CD4-positive, alpha-beta T cell treated with Interleukin-17A for 1 hour (primary cell): ENCODE measurements around the gene FBXO5.

Experiments
- DNase-seq: peaks from one replicate; pipeline ENCODE4 v3.0.0-alpha.2; 2020

Gene FBXO5

DNA sequence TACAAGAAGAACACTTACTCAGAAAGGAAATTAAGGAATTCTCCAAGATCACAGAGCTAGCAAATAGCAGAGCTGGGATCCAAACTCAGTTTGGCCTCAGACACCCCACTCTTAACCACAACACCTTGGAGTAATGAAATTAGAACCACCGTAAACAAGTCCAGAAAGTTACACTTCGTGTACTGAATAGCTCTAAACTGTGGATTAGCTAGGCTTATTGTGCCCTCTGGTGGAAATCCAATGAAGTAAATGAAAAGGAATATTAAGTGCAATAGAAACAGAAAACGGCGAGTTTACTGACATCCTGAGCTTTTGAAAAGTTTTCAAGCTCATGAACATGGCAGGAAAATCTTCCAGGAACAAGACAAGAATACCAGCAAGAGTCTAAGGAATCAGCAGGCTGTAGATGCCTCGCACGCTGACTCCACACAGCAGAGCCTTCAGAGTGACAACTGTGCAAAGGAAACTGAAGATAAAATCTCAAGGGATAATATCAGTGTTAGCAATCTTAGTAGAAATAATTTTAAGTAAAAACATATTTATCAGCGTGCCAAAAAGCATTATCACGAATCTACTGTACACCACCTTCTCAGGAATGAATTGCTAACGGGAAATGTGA, 34.6 kb downstream of the FBXO5 start:
- peak; percentile 51 for DNase-seq

DNA sequence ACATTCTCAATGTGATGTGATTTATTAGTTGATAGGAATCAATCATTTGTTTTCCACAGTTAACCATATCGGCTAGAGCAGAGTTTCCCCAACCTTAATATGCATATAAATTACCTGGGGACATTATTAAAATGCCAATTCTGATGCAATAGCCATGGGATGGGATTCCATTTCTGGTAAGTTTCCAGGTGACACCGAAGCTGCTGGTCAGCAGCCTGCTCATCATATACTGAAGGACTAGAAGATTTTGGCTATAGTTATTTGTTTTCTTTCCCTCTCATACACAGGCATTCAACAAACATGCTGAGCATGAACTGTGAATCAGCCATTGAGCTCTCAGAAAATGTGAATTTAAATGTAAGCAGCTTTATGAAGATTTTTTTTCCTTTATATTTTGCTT, 35.8 kb downstream of the FBXO5 start:
- DNase-seq = no peak

DNA sequence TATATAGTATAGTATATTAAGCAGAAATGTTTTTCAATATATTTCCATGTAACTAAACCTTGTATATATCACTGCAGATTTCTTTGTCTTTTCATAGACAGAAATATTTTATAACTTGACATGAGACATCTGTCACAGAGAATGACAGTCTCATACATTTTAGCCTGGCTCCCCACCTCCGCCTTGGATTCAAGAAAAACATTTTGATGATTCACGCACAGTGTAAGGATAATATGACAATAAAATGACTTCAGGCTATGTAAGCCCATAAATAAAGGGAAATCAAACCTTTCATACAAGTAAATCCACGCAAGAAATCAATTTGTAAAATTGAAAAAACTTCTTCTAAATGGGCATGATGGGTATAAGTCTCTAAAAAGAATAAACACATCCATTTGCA, 36.4 kb downstream of the FBXO5 start:
- DNase-seq = no peak

DNA sequence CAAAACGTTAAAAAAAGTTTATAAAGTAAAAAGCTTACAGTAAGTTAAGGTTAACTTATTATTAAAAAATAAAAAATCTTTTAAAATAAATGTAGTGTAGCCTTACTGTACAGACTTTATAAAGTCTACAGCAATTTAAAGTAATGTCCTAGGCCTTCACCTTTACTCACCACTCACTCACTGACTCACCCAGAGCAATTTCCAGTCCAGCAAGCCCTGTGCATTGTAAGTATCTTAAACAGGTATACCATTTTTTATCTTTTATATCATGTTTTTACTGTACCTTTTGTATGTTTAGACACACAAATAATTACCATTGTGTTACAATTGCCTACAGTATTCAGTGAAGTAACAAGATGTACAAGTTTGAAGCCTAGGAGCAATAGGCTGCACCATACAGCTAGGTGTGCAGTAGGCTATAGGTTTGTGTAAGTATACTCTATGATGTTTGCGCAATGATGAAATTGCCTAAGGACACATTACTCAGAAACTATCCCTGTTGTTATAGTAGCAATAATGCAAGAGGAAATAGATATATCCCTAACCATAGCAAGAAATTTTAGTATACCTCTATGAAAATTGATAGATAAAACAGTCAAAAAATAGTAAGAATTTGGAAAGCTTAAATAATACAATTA, 39.5 kb downstream of the FBXO5 start:
- no peak for DNase-seq

DNA sequence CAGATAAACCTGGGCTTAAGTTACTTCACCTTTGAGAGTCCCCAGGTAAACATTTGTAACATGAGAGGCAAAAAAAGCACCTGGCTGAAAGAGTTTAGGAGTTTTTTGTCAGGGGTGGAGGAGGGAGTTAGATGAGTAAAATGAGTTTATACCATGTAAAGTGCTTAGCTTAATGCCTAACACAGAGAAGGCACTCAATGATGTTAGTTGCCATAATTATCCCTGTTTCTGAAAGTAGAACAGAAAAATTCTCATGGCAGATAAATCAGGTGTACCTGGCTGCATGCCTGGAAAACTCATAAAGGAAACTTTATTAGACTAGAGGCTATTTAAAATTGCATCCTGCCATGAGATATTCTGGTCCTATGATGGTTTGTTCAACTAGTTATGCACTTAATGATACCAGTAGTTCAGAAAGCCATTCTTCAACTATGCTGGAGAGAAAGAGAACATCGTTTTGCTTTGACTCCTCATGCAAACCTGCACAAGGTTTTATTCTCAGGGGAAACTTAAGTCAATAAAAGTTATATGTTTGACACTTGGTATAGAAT, 40.4 kb downstream of the FBXO5 start:
- DNase-seq = no peak

DNA sequence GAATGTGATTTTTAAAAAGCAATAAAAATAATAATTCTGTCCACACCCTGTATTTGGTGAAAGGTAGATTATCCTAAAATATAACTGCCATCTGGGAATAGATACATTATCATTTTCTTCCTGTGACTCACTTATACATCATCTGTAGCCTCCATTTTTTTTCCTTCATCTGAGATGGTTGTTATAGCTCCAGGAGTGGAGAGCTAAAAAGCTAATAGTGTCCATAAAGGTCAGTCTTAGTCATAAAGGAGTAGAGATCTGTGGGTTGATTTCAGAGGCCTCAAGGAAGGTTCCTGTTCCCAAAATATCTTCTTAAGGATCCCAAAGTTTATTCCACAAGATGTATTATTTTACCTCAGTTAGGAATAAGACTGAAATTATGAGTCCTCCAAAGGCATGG, 41.1 kb downstream of the FBXO5 start:
- no peak for DNase-seq

DNA sequence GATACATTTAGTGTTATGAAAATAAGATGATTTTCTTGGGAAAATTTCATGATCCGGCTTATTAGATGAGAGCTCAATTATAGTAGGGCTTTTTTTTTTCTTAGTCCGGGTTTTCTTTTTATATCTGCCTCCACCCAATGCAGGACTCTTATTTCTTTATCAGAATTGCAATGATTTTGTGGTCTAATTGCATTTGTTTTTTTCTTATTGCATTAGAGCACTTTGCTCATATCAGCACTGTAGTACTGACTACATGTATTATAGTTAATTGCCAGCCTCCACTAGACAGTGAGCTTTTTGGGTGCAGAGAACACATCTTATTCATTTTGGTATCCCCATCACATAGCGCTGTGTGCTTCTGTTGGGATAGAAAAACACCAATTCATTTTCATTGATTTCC, 50.0 kb downstream of the FBXO5 start:
- no peak for DNase-seq

DNA sequence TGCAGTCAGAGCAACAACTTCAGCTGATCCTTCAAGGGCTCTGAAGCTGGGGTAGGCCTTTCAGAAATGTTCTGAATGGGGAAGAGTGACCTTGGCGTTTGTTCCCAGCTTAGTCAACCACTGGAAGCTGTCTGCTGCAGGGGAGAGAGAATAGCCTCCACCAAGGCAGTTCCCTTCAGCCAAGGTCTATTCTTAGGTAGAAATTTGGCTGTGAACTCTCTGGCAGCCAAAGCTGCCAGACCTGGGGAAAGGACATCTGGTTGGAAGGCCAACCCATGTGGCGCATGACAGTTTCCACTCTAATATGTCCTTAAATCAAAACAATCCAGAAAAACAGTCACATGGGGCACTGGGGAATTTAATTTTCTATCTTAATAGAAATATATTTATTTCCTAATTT, 60.1 kb downstream of the FBXO5 start:
- DNase-seq = no peak
